RWPE1 (cell line): ENCODE results near the gene ACAP3.

Source experiments
- CTCF ChIA-PET: fragments of 350-600 bp; sonication (Branson Sonifier 250); formaldehyde crosslinking; extraction: SDS; loops from one replicate; lab custom pipeline; 2021; lab: Yijun Ruan, JAX
- POLR2A ChIA-PET: fragments of 400-600 bp; formaldehyde crosslinking; extraction: SDS; loops from one replicate; lab custom pipeline; 2020; ENCODE audit warnings: antibody characterized with exemption; ENCODE audit not compliant: low non-redundant PET; lab: Yijun Ruan, JAX
- DNase-seq: peaks from one replicate; pipeline ENCODE4 v3.0.0; 2012; ENCODE audit warnings: low spot score
- H3K27ac ChIP-seq: fragments of 450-650 bp; 2 replicates; pipeline ENCODE4 v1.5.1; 2017
- TF ChIP-seq, protein P1 (sequence below): fragments of 450-650 bp; conservative IDR thresholded peaks from 2 replicates; pipeline ENCODE4 v1.5.1; 2017; ENCODE audit warnings: low read depth, mild to moderate bottlenecking

ACAP3 gene, protein sequence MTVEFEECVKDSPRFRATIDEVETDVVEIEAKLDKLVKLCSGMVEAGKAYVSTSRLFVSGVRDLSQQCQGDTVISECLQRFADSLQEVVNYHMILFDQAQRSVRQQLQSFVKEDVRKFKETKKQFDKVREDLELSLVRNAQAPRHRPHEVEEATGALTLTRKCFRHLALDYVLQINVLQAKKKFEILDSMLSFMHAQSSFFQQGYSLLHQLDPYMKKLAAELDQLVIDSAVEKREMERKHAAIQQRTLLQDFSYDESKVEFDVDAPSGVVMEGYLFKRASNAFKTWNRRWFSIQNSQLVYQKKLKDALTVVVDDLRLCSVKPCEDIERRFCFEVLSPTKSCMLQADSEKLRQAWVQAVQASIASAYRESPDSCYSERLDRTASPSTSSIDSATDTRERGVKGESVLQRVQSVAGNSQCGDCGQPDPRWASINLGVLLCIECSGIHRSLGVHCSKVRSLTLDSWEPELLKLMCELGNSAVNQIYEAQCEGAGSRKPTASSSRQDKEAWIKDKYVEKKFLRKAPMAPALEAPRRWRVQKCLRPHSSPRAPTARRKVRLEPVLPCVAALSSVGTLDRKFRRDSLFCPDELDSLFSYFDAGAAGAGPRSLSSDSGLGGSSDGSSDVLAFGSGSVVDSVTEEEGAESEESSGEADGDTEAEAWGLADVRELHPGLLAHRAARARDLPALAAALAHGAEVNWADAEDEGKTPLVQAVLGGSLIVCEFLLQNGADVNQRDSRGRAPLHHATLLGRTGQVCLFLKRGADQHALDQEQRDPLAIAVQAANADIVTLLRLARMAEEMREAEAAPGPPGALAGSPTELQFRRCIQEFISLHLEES

DNA sequence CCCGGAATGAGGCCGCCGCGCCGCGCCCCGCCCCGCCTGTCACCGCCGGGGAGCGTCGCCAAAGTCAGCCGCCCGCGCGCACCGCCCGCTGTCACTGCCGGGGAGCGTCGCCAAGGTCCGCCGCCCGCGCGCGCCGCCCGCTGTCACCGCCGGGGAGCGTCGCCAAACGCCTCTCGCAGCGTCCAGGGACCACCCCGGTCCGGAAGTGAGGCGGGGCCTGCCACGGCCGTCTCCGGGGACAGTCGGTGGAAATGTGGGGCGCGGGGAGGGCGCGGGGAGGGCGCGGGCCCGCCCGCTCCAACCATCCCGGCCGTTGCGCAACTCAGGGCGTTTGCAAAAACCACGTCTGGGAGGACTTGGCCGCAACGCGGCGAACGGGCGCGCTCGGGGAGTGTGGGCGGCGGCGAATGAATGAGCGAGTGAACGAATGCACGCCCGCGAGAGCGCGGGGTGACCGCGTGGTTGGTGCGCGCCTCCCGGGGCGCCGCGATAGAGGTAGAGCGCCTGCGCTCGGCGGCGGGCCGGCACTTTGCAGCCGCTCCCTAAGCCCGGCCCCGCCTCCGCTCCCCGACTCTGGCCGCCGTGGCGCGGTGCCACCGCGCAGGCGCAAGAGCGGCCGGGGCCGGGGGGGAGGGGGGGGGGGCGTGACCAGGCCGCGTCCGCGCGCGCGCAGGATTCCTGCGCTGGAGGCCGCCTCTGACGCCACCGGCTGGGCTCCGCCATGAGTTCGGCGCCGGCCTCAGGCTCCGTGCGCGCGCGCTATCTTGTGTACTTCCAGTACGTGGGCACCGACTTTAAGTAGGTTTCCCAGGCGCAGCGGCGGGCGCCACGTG is at the start of gene ACAP3, which contains the start of gene PUSL1:
TSS of gene ACAP3 (minus strand) at position 8 of the 833 bp plus-strand sequence. CDS start 115 bp downstream, outside the sequence.
TSS of gene PUSL1 (plus strand) at position 675 of the 833 bp plus-strand sequence. CDS start at position 722, 47 bp downstream.
- TF ChIP-seq, protein P1, sequence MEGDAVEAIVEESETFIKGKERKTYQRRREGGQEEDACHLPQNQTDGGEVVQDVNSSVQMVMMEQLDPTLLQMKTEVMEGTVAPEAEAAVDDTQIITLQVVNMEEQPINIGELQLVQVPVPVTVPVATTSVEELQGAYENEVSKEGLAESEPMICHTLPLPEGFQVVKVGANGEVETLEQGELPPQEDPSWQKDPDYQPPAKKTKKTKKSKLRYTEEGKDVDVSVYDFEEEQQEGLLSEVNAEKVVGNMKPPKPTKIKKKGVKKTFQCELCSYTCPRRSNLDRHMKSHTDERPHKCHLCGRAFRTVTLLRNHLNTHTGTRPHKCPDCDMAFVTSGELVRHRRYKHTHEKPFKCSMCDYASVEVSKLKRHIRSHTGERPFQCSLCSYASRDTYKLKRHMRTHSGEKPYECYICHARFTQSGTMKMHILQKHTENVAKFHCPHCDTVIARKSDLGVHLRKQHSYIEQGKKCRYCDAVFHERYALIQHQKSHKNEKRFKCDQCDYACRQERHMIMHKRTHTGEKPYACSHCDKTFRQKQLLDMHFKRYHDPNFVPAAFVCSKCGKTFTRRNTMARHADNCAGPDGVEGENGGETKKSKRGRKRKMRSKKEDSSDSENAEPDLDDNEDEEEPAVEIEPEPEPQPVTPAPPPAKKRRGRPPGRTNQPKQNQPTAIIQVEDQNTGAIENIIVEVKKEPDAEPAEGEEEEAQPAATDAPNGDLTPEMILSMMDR = no peak
- peak; percentile 97 for DNase-seq
- ChIA-PET POLR2A (no interaction called here), CTCF (no interaction called here)
- peak within 1 kb of the TSS; percentile 100 for H3K27ac ChIP-seq

DNA sequence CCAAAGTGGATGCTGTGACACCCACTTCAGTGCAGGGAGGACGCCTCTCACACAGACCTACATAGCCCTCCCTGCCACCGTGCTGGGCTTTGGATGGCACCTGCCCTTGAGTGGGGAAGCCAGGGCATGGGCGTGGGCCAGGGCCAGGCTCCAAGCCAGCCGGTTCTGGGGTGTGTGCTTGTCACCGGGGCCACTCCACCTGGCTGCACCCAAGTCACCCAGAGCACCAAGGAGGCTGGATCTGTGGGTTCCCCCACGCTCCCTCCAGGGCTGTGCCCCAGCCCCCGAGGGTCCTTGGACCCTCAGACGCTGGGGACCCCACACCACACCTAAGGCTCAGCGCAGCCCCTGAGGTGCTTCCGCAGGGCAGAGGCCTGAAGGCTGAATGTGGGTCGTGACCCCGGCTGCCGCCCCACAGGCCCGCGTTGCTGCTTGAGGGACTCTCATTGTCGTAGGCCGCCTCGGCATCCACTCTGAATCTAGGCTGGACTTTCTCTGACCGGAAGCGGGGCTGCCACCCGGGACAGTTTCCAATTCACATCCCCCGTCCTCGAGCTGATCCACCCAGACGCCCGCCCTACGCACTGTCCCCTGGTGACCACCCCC is 49.2 kb upstream of the ACAP3 start:
- no peak for DNase-seq
- TF ChIP-seq, protein P1 = no peak
- peak overlapping the region; percentile 55; the same call in 1 of the 2 replicates for H3K27ac ChIP-seq
- CTCF ChIA-PET = no interaction called here
- POLR2A ChIA-PET = no interaction called here

DNA sequence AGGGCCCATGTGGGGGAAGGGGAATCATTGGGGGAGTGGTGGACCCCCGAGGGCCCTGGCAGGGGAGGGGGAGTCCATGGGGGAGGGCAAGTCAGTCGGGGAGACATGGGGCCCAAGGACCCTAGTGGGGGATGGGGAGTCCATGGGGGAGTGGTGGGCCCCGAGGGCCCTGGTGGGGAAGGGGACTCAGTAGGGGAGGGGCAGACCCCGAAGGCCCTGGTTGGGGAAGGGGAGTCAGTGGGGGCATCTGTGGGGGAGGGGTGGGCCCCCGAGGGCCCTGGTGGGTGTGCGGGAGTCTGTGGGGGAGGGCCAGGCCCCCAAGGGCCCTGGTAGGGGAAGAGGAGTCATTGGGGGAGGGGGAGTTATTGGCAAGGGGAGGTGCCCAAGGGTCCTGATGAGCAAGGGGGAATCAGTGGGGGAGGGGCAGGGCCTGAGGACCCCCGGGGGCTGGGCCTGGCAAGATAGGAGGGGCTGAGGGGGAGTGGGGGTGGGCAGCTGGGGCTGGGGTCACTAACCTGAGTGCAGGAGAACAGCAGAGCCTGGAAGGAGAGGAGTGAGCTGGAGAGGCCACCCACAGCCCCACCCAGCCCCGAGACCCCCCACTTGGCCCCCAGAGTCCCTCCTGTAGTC is 48.6 kb upstream of the ACAP3 start:
- TF ChIP-seq, protein P1 = no peak
- CTCF ChIA-PET = no interaction called here
- DNase-seq = no peak
- H3K27ac ChIP-seq = no peak overlapping the region
- POLR2A ChIA-PET = no interaction called here

- ChIA-PET POLR2A (no interaction called here), CTCF (interaction anchor here (1.0 kb wide), 1 partner anchor 16 kb away, joined by 4 read pairs; no protein-coding TSS in a partner anchor)
- H3K27ac ChIP-seq = no peak overlapping the region
- TF ChIP-seq, protein P1 = no peak
- DNase-seq = no peak
Observed at GRCh38 chr1:1355416-1355815, 47.7 kb upstream of the ACAP3 start.

GRCh38 chr1:1354271-1355247 is 46.8 kb upstream of the ACAP3 start:
- ChIA-PET CTCF (interaction anchor here (1.0 to 1.4 kb wide), 2 partner anchors 17 to 18 kb away, joined by 4 to 5 read pairs; no protein-coding TSS in a partner anchor), POLR2A (interaction anchor here (0.7 kb wide), 1 partner anchor 275 kb away, joined by 3 read pairs; no protein-coding TSS in a partner anchor)

More at GRCh38 chr1:1354271-1355247, 46.8 kb upstream of the ACAP3 start:
- H3K27ac ChIP-seq = peak overlapping the region; percentile 64; the same call in 1 of the 2 replicates
- DNase-seq = no peak
- TF ChIP-seq, protein P1 = no peak
